HG03432 (cell line): ENCODE results near the gene OR2L13.
"Not testable (repeated sequence)": the region's sequence is repeated elsewhere in the genome, so short reads cannot be mapped to it uniquely, and the experiment has no call there.

Source experiments
- ATAC-seq: cut with Tn5 transposase; IDR thresholded peaks from one replicate; pipeline ENCODE4 v1.9.1; 2021; ENCODE audit warnings: mild to moderate bottlenecking, moderate library complexity; ENCODE audit not compliant: unreplicated experiment

OR2L13 gene, protein sequence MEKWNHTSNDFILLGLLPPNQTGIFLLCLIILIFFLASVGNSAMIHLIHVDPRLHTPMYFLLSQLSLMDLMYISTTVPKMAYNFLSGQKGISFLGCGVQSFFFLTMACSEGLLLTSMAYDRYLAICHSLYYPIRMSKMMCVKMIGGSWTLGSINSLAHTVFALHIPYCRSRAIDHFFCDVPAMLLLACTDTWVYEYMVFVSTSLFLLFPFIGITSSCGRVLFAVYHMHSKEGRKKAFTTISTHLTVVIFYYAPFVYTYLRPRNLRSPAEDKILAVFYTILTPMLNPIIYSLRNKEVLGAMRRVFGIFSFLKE

DNA sequence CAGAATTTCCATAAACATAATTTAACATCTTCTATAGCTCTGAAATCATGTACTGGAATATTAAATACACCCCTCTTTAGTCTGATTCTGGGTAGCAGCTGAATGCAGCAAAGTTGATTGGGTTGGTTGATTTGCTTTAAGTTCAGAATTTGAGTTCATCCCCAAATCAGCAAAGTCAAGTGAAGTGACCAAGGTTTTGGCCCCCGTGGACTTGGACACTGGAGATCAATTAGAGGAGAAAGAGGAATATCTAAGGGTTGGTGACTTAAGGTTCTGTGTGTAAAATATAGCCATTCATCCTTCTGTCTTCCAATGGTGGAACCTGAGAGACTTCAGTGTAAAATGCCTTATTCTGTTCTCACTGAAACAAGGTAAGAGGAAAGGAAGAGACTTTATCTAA lies at the start of gene OR2L13:
TSS of gene OR2L13 (plus strand) at position 301 of the 400 bp plus-strand sequence. CDS start 4,192 bp downstream, outside the sequence.
- no peak for ATAC-seq

DNA sequence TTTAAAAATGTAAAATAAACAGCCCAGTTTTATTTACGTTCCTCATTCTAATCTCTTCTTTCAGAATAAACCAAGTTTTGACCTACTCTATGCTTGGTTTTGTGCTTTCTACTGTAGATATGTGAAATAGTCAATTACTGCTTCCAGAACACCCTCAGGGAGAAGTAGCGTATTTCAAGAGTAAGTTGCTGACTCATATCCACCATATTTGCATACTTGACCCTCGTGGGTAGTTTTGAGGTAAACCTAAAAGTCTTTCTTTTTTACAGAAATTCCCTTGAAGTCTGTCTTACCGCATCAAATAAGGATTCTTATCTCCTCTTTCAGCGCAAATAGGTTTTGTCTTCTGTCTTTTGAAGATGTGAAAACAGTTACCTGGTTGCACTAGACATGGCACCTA lies 49.8 kb upstream of the OR2L13 start:
- no peak for ATAC-seq

DNA sequence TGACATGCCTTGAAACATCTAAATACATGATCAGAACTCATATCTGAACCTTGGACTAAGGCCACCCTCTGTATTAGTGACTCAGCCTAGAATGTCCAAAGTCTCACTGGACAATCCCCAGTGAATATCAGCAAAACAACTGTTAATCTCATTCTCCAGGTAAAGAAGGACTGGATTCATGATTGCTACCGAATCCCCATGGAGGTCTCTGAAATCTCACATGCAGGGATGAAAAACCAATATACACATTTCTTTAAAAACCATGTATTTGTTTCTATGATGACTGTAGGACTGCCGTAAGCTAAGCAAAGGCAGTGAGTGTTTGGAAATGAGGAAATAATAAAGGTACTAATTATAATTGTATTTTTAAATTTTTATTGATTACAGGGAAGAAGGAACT lies 48.4 kb upstream of the OR2L13 start, which contains the start of gene OR2L3:
TSS of gene OR2L3 (plus strand) at position 301 of the 400 bp plus-strand sequence. CDS start 13,846 bp downstream, outside the sequence.
- ATAC-seq: no peak

DNA sequence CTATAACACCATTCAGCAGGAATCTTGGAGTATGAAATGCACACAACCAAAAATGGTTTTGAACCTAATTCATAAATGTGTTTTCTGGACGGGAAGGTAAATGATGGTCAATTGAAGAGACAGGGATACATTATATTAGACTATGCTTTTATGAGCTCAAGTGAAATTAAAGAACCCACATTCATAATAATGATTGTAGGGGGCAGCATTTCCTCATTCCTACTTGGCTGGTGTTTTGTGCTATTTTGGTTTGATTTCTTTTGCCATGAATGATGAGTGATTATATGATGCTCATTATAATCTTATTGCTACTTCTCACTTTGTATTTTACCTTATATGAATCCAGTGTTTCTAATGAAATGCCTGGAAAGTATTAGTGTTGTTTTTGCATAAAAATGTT lies 48.0 kb upstream of the OR2L13 start:
- no peak for ATAC-seq

DNA sequence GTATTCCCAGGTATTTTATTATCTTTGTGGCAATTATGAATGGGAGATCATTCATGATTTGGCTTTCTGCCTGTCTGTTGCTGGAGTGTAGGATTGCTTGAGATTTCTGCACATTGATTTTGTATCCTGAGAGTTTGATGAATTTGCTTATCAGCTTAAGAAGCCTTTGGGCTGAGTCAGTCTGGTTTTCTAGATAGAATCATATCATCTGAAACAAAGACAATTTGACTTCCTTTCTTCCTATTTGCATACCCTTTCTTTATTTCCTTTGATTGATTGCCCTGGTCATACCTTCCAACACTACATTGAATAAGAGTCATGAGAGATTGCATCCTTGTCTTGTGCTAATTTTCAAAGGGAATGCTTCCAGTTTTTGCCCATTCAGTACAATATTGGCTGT lies 40.3 kb upstream of the OR2L13 start:
- ATAC-seq: no peak

- no peak for ATAC-seq
Observed at GRCh38 chr1:248055261-248055660, 39.7 kb upstream of the OR2L13 start.

DNA sequence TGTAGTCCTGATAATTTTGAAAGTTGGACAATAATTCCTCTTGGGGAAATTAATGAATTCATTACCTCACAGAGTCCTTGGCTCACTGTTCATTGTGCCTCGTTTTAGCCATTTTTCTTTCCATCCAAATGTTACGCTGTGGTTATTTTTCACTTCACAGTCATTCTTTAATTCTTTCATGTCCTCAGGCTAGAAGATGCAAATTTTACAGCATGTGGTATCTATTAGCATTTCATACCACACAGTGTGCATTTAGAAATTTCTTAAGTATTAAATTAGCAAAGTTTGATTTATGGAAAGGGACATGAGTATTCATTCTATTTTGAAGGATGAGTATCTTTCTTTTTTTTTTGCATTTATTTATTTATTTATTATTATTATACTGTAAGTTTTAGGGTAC lies 29.9 kb upstream of the OR2L13 start:
- no peak for ATAC-seq

GRCh38 chr1:248065604-248066003 lies 29.4 kb upstream of the OR2L13 start:
- ATAC-seq: no peak

GRCh38 chr1:248083864-248084263 lies 11.1 kb upstream of the OR2L13 start:
- ATAC-seq: not testable (repeated sequence)

DNA sequence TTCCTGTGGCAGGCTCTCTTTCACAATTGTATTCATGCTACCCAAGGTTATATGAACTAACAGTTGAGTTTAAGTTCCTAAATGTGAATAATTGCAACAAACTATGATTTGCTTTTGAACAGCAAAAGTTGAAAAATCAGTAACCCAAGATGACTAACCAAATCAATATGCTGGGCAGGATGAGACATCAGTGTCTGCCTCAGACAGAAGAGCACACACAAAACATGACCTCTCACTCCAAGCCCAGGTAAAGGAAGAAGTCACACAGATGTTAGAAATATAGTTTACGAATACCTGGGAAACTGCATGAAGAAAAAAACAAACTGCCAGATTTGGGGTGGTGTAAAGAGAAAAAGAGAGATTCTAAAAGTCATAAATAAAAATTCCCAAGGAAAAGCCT lies 3.5 kb downstream of the OR2L13 start:
- ATAC-seq: no peak

DNA sequence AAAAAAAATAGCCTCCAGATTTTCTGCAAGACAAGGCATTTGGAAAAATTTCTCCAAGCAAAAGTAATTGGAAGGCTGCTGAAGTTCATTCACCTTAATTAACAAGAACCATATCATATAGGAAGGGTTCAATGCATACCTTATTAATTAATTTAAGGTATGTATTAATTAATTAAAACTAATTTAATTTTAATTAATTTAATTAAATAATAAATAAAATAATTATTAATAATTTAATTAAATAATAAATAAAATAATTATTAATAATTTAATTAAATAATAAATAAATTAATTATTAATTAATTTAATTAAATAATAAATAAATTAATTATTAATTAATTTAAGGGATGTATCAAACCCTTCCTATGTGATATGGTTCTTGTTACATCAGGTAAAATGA lies 7.9 kb downstream of the OR2L13 start:
- ATAC-seq: no peak

DNA sequence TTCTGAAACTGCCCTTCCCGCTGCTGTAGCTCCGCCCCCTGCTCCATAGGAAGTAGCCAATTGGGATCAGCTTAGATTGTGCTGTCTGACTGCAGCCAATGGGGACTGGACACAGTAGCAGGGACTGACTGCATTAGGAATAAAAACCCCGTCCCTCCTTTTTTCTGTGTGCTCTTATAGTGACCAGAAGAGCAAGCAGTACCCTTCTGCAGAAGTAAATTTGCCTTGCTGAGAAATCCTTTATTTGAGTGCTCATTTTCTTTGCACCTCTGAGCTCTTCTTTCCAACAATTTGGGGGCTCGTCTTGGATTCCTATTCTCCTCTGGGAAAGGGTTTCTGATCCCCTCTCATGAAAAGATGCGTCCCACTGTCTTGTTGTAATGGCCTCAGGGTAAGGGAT lies 16.2 kb downstream of the OR2L13 start:
- ATAC-seq: no peak

- no peak for ATAC-seq
Observed at GRCh38 chr1:248114890-248115289, 19.9 kb downstream of the OR2L13 start.

DNA sequence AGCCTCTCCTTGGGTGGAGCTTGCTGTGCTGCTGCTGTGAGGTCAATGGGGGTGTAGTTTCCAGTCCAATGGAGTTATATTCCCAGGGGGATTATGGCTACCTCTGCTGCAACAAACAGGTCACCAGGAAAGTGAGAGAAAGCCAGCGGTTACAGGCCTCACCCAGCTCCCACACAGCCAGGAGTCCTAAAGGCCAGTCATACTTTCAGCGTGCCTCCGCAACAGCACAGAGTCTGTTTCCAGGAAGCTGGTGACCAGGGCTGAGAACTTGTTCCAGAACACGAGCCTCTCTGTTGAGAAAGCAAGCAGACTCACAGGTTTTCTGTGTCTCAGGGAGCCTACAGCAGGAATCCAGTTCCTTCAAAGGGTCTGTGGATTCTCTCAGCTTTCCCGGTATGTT lies 32.7 kb downstream of the OR2L13 start:
- ATAC-seq: no peak

DNA sequence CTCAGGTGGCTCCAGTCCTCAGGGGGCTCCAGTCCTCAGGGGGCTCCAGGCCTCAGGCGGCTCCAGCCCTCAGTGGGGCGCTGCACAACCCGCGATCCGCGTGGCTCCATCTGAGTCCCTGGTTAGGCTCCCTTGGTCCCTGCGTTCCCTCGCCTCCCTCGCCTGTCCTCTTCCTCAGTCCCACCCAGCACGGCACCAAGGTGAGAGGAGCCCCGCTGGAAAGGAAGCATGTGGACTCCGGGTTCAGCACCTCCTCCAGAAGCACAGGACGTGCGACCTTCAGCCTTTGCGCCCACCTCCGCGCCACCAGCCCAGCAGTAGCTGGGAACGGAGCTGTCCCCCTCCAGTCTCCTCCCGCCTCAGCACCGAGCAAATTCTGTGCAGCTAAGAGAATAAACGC lies 41.8 kb downstream of the OR2L13 start:
- ATAC-seq: no peak

GRCh38 chr1:248140846-248141245 lies 45.9 kb downstream of the OR2L13 start:
- ATAC-seq: no peak

DNA sequence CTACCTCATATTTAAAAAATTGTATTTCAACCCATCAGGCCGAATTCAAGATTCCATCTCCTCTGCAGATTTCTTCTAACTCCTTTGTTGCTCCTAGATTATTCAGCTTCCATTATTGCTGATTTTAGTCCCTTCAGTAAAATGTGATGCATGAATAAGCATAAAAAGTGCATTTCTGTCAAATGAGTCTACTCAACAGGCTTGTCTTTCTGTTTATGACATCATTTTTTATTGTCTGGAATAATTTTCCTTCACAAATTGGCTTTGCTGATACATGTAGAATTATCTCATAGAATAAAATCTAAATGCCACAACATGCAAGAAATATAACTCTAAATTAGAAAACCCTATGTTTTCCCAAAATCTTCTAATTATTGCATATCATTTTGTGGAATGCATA lies 48.3 kb downstream of the OR2L13 start:
- ATAC-seq: no peak

- no peak for ATAC-seq
Observed at GRCh38 chr1:248144513-248145198, 49.7 kb downstream of the OR2L13 start, which contains the start of gene OR2M5. TSS of gene OR2M5 (plus strand) at chr1:248145148. CDS start at chr1:248145148, 0 bp downstream.
